Peyer's patch (tissue), 4 donors: ENCODE measurements around the gene PHLDB3.

Experiments used
- CTCF ChIP-seq, 6 experiments: fragments of 450-650 bp in 4 of 6; fragments of 200-600 bp in 2 of 6; sonication (generic) in 1 of 6; IDR thresholded peaks; one replicate each; pipeline ENCODE4 v1.5.1; 2017 to 2019; ENCODE audit warnings: antibody characterized with exemption in 6 of 6, mild to moderate bottlenecking in 3 of 6, moderate library complexity in 1 of 6
- POLR2A ChIP-seq, 2 donors: fragments of 450-650 bp; IDR thresholded peaks; one replicate each; pipeline ENCODE4 v1.5.1; 2017; ENCODE audit warnings: antibody characterized with exemption in 2 of 2, mild to moderate bottlenecking in 2 of 2, moderate library complexity in 2 of 2

GRCh38 chr19:43474487-43474886, 30.1 kb downstream of the PHLDB3 start:
- TF ChIP-seq CTCF (IDR thresholded peaks at IDR 0.05) (no peak), POLR2A (IDR thresholded peaks at IDR 0.05) (no peak)
